Cerebellar cortex (tissue), 1 donor: ENCODE measurements around the gene SEMA4A.
"Not testable (repeated sequence)": the region's sequence is repeated elsewhere in the genome, so short reads cannot be mapped to it uniquely, and the experiment has no call there.

Source experiments
- DNase-seq: peaks from one replicate; pipeline ENCODE4 v3.0.0-alpha.2; 2015; ENCODE audit warnings: low spot score

The SEMA4A gene

DNA sequence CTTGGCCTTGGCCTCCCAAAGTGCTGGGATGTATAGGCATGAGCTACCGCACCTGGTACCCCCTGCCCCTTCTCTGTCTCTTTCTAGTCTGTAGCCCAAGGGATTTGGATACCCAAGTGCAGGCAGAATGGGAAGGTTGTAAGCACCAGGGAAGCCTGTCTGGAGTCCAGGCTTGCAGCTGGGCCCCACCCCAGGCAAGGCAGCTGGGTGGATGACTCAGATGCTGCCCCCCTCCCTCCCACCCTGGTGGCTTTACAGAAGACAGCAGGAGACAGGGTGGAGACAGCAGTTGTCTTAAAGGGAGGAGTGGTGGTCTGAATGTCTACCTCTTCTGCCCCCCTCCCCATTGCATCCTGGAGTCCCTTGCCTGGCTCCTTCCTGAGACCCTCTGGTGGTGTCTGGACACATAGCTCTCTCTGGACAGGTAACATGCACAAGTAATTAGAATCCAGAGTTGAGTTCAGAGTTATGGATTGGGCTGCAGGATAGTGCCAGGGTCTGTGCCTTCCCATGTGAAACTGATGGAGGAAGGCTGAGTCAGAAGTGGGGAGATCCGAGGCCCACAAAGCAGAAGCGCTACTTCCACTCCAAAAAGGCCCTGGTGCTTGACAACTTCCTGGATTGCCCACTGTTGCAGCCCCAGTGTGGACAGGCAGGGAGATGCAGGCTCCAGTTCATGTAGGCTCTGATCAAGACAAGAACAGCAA lies 33.7 kb upstream of the SEMA4A start:
- no peak for DNase-seq

DNA sequence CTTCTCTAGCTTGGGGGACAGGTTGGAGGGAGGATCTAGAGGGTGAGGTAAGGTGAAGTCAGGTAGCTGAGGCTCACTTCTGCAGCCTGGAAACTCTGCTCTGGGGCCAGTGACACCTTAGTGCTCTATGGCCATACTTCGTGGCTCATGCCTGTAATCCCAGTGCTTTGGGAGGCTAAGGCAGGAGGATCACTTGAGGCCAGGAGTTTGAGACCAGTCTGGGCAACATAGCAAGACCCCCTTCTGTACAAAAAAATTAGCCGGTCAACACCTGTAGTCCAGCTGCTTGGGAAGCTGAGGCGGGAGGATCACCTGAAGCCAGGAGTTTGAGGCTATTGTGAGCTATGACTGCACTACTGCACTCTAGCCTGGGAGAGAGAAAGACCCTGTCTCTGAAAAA lies 33.1 kb upstream of the SEMA4A start:
- DNase-seq = no peak

DNA sequence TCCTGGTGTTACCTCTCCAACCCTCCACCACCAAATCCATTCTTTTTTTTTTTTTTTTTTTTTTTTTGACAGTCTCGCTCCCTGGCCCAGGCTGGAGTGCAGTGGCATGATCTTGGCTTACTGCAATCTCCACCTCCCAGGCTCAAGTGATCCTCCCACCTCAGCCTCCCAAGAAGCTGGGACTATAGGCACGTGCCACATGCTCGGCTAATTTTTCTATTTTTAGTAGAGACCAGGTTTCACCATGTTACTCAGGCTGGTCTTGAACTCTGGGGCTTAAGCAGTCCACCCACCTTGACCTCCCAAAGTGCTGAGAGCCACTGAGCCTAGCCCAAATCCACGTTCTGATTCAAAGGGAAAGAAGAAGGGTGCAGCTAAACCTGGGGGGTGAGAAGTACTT lies 32.4 kb upstream of the SEMA4A start:
- DNase-seq = not testable (repeated sequence)

DNA sequence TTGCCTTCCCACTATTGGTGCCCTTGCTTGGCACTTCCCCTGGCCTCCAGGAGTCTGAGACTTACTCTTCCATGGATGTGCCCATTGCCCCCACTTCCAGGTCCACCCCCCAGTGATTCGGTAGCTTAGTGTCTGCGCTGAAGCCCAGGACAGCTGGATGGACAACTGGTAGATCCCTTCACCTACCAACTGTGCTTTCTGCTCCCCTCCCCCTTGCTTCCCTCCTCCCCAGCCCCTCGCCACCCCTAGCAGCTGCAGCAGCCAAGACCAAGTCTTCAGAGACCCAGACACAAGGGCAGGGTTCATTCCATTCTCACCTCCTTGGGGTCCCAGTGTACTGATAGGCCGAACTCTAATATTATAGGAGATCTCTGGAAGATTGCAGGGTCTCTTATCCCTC lies 31.9 kb upstream of the SEMA4A start:
- no peak for DNase-seq

DNA sequence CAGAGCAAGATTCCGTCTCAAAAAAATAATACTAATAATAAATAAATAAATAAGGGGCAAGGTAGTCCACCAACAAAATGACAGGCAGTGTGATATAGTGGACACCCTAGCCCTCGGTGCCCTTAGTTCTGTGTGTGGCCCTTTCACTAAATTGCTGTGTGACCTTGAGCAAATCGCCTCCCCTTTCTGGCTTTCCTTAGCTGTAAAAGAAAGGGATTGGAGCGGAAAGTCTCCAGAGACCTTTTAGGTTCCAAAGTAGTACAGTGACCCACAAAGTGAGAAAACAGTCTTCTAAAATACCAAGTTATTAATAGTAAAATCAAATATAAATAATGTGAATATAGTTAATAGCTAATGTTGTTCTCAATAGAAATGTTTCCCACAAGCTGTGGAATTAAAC lies 31.3 kb upstream of the SEMA4A start:
- no peak for DNase-seq

DNA sequence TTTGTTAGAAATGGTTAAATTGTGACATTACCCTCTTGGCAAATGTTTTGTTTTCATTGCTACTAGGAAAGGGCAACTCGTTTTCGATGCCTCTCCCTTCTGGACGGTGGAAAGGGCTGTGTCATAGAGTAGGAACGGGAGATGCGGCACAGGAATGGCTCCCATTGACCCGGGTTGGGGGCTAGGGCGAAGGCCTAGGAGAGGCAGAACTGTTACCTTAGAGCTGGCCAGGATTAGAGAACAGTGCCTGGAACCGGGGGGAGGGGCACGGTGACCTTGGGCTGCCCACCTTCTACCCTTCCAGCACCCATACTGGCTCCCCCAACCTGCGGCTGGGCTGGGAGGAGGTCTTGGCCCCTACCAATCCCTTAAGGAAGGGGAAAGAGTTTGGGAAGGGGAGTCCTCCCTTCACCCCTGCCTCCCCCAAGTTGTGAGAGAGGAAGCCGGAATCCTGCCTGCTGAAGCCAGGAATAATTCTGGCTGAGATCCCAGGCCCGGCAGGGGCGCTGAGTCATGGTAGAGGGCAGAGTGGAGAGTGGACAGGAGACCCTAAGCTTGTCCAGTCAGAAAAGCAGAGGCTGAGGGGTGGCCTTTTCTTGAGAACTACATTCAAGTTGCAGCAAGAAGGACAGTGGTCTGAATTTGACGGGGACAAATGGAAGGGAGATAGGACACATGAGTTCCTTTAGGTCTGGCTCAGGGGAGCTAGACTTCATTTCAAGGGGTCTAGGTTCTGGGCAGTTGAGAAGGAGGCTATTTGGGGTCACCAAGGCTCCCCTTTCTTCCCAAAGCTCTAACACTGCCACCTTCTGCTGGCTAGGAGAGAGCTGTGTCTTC lies 30.6 kb upstream of the SEMA4A start:
- DNase-seq = peak; percentile 74

DNA sequence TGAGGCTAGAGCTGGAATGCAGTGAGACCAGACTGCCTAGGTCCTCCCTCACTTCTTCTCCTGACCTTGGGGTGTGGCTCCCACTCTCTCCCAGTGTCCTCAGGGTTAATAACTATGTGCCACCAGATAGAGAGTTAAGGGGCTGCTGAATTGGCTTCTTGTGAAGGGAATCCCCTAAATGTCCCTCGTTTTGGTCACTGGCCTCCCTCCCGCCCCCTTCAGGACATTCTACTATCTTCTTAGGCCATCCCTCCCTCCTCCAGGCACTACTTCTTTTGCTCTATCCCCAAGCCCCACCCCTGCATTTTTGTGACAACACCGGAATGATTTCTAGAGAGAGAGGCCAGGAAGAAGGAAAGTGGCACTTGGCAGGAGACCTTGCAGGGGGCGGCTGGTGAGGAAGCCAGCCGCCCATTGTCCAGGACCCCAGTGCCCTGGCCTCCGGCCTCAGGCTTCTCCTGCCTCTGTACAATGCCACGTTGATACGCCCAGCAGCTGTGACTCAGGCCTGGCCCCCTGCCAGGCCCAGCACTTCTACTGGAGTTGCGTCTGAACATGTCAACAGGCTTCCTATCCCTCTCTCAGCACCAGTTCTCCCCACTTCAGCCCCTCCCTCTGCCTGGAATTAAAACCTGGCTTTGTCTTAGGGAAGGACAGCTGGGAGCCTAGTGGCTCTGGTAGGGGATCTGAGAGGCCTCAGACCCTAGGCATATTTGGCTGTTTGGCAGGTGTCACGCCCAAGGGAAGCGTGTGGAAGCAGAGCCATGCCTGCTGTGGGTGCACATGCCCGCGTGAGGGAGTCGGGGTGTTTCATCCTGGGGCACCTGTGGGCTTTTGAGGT lies 29.8 kb upstream of the SEMA4A start:
- DNase-seq = peak; percentile 69

DNA sequence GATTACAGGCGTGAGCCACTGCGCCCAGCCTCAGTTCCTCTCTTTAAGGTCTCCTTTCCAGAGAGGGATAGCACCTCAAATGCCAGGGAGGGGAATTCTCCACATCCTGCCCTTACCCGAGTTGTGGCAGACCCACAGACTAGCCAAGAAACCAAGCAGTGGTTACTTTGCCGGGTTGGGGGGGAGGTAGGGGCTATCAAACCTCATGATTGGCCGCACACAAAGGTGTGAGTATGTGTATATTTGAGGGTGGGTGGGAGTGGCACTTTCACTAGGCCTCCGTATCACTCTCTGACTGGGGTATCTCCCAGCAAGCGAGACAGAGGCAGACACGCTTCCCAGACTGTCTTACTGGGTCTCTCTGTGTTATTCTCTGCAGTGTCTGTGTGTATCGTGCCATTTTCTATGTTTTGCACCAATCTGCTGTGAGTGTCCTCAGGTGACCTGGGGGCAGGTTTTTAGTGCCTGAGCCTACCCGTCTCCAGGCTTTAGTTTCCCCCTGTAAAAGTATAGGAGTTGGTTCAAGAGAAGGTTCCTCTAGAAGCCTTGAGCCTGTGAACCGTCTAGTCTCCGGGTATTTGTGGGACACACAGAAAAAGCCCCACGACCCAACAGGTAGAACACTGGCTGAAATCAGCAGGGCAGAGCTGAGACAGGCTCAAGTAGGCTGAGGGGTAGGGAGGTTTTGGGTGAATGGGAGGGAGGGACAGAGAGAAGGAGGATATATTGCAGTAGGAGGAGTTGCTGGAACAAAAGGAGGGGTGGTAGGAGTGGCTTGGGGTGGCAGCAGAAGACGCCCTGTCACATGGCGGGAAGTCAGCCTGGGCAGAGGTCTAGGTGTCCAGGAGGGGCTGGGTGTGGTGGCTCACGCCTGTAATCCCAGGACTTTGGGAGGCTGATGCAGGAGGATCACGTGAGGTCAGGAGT lies 28.6 kb upstream of the SEMA4A start:
- no peak for DNase-seq

DNA sequence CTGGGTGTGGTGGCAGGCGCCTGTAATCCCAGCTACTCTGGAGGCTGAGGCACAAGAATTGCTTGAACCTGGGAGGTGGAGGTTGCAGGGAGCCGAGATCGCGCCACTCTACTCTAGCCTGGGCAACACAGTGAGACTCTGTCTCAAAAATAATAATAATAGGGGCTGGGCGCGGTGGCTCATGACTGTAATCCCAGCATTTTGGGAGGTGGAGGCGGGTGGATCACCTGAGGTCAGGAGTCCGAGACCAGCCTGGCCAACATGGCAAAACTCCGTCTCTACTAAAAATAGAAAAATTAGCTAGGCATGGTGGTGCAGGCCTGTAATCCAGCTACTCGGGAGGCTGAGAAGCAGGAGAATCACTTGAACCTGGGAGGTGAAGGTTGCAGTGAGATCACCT lies 27.8 kb upstream of the SEMA4A start:
- not testable (repeated sequence) for DNase-seq

DNA sequence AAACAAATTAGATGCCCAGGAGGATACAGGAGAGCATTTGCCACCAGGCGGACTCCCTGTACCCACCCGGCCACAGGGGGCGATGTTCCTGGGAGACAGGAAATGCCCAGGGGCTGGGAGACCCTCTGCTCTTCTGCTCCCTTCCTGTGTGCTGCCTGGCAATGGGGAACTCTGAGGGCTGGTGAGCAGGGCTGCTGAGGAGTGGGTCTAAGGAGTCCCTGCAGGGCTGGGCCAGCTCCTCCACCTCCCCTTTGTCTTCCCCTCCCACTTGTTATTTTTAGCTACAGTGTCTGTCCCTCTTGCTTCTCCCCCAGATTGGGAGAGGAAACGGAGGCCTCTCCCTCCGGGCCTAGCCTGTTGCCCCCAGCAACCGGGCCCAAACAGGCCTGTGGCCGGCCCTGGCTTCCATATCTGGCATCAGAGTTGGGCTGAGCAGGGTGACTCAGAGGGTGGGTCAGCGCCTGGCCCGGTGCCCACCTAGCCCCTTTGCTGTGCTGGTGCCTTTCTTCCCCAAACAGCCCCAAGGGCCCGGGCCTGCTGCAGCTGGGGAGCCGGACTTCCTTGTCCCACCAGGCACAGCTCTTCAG lies 27.2 kb upstream of the SEMA4A start:
- DNase-seq = no peak

DNA sequence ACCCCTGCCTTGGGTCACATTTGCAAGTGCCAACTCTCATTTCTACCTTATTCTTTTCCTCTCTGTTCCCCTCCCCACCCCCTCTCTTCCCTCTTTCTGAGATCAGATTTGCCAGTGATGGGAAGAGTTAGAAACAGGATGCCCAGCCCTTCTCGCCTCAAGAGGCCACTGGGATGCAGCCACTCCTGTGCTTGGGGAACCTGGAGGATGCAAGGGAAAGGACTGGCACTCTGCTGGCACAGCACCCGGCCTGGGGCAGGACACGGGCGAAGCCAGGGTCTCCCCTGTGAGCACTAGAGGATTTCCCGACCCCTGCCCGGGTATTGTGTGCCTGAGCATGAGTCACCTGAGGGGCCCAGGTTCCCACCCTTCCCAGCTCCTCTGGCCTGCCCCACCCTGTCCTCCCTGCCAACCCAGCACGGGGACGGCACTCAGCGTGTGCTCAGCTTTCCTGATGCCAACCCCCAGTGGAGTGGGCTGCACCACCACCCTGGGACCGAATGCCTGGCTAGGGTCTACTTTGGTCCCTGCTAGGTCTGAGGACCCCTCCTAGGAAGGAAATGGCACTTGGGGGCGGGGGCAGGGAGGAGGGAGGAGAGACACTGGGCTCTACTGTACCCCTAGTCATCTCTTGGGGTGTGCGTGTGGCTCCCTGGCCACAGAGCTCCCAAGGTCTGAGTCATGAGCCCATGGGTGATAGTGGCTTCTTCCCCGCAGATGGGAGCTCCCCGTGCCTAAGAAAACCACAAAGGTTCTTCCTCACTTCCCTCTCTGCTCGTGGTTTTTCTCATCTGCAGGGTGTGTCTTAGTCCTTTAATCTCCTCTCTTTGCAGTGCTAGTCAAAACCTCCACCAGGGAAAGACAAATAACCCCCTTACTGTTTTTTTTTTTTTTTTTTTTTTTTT lies 26.5 kb upstream of the SEMA4A start:
- DNase-seq = no peak

DNA sequence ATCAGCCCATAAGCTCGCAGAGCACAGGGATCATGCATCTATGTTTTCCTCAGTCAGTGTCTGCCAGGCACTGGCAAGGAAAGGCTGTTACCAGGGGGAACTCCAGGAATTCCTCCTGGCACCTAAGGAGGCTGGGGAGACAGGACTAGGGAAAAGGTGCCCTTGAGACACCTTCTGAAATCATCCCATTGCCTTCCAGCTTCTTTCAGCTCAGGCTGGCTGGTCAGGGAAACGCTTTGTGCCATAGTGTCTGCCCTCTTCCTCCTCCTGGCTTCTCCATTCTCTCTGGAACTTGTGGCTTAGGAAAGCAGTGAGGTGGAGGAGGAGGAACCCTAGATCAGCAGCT lies 25.1 kb upstream of the SEMA4A start:
- no peak for DNase-seq

DNA sequence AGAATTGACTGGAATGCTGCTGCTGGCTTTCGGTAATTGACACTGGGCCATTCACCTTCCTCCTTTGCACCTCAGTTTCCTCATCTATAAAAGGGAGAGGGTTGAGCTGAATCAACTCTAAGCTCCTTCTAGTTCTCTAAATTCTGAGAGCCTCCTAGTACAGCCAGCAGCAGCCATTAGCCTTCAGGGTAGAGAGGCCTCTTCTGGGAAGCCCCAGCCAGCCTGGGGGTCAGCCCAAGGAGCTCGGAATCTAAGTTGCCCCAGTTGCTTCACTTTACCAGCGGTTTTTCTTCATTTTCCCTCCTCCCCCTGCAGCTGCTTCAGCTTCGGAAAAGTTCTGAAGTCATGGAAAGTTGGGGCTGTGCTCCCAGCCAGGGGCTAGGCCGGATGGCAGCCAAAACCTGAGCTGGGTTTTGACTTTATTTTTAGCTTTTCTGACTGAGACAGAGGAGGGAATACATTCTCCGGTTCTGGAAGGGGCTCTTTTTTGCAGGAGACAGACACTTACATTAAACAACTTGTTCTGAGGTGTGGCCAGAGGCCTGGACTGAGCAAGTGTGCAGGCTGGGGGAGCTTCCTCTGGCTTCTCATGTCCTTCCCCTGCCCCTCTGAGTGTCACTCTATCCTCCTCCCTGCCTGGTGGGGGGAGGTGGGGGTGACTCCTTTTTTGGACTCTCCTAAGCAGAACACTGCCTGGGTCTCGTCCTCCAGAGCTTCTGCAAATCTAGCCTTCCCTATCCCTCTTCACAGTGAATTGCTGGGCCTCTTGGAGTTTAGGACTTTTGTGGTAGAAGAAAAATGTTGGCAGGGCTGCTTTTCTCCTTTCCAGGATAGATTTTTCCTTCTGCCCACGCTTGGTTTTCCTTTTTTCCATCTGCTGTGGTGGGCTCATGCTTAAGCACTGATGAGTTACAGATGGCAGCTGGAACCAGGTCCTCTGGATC lies 24.5 kb upstream of the SEMA4A start:
- DNase-seq = no peak

DNA sequence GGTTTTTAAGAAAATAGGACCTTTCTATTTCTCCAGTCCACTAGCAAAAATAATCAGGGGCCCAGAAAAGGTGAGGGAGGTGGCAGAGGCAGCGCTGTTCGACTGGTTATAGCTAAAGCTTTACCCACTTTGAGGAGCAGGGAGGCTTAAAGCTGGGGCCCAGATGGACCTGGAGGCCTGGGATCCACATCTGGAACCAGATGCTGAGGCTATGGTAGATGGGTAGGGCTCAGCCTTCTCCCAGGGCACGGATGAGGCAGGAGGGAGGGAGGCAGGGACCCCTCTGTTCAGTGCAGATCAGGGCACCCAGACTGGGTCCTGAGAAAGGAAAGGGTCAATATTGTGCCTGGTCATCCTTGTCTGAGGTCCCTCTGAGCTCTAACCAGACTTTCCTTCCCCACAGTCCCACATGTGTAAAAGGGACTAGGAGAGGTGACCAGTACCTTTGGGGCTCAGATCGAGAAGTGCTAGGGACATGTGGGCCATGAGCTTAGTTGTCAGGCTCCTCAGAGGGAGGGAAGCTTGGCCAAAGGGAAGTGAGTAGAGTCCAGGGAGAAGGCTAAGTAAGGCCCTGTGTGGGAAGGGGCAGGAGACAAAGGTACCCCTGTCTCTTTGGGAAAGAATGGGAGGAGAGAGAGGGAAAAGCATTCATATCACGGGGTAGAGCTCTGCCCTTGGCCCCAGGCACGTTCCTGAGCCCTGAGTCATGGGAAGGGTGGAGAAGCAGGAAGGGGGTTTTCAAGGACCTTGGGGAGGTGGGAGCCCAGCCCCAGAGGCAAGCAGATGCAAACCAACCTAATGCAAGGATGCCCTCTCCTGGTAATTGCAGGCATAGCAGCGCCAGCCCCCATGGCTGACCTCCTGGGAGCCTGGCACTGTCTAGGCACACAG lies 23.5 kb upstream of the SEMA4A start:
- DNase-seq = peak; percentile 85

DNA sequence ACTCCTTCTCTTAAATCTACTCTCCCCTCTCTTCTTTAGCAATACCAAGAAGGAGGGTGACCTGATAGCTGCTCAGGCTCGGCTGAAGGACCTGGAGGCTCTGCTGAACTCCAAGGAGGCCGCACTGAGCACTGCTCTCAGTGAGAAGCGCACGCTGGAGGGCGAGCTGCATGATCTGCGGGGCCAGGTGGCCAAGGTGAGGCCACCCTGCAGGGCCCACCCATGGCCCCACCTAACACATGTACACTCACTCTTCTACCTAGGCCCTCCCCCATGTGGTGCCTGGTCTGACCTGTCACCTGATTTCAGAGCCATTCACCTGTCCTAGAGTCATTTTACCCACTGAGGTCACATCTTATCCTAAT lies 22.8 kb upstream of the SEMA4A start:
- no peak for DNase-seq

DNA sequence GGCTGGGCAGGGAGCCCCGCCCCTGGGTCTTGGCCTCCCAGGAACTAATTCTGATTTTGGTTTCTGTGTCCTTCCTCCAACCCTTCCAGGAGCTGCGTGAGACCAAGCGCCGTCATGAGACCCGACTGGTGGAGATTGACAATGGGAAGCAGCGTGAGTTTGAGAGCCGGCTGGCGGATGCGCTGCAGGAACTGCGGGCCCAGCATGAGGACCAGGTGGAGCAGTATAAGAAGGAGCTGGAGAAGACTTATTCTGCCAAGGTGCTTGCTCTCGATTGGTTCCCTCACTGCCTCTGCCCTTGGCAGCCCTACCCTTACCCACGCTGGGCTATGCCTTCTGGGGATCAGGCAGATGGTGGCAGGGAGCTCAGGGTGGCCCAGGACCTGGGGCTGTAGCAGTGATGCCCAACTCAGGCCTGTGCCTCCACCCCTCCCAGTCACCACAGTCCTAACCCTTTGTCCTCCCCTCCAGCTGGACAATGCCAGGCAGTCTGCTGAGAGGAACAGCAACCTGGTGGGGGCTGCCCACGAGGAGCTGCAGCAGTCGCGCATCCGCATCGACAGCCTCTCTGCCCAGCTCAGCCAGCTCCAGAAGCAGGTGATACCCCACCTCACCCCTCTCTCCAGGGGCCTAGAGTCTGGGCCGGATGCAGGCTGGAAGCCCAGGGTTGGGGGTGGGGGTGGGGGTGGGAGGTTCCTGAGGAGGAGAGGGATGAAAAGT lies 18.5 kb upstream of the SEMA4A start:
- DNase-seq = no peak
